HepG2 (cell line): ENCODE measurements around the gene SDHD. TPM values are rescaled to one million over a fixed set of nuclear protein-coding genes. Genes with fewer than 3 reads are reported as not detected.

Source experiments
- JUND ChIP-seq: sonication (generic); formaldehyde crosslinking; IDR thresholded peaks from 2 replicates; pipeline ENCODE4 v1.8.0; 2022; ENCODE audit warnings: mild to moderate bottlenecking, missing genetic modification reagents
- MBNL3 ChIP-seq: fragments of 250-450 bp; sonication (Bioruptor Pico); conservative IDR thresholded peaks from 2 replicates; pipeline ENCODE4 v1.8.0; 2022; ENCODE audit warnings: mild to moderate bottlenecking, inconsistent platforms
- NRL ChIP-seq: sonication (generic); formaldehyde crosslinking; IDR thresholded peaks from 2 replicates; pipeline ENCODE4 v1.5.0; 2020; ENCODE audit warnings: missing genetic modification reagents, mild to moderate bottlenecking, moderate library complexity, borderline replicate concordance
- PHF21A ChIP-seq: sonication (generic); formaldehyde crosslinking; IDR thresholded peaks from 2 replicates; pipeline ENCODE4 v1.5.0; 2020; ENCODE audit warnings: mild to moderate bottlenecking, missing genetic modification reagents
- RELA ChIP-seq: sonication (generic); formaldehyde crosslinking; IDR thresholded peaks from 2 replicates; pipeline ENCODE4 v1.4.0; 2020; ENCODE audit warnings: missing genetic modification reagents
- SIN3B ChIP-seq: fragments of 150-350 bp; IDR thresholded peaks from 2 replicates; pipeline ENCODE4 v1.6.1; 2014; ENCODE audit warnings: low read length
- SMARCE1 ChIP-seq: fragments of 450-650 bp; IDR thresholded peaks from 2 replicates; pipeline ENCODE4 v1.6.1; 2017; ENCODE audit warnings: borderline replicate concordance
- SPEN ChIP-seq: sonication (generic); formaldehyde crosslinking; IDR thresholded peaks from 2 replicates; pipeline ENCODE4 v1.5.1; 2020; ENCODE audit warnings: low read depth, mild to moderate bottlenecking, missing genetic modification reagents
- THAP8 ChIP-seq: sonication (generic); formaldehyde crosslinking; IDR thresholded peaks from 2 replicates; pipeline ENCODE4 v1.5.1; 2020; ENCODE audit warnings: missing genetic modification reagents, mild to moderate bottlenecking, borderline replicate concordance
- ZNF136 ChIP-seq: sonication (generic); formaldehyde crosslinking; IDR thresholded peaks from 2 replicates; pipeline ENCODE4 v1.8.1; 2022; ENCODE audit warnings: low read depth, mild to moderate bottlenecking, moderate library complexity, missing genetic modification reagents
- ZNF468 ChIP-seq: sonication (generic); formaldehyde crosslinking; IDR thresholded peaks from 2 replicates; pipeline ENCODE4 v1.8.0; 2022; ENCODE audit warnings: mild to moderate bottlenecking, moderate library complexity, missing genetic modification reagents
- ZNF564 ChIP-seq: sonication (generic); formaldehyde crosslinking; IDR thresholded peaks from 2 replicates; pipeline ENCODE4 v1.8.1; 2023; ENCODE audit warnings: mild to moderate bottlenecking, missing genetic modification reagents
- ZNF646 ChIP-seq: sonication (generic); formaldehyde crosslinking; IDR thresholded peaks from 2 replicates; pipeline ENCODE4 v1.9.0; 2021; ENCODE audit warnings: mild to moderate bottlenecking, missing genetic modification reagents
- ZNF691 ChIP-seq: sonication (generic); formaldehyde crosslinking; IDR thresholded peaks from 2 replicates; pipeline ENCODE4 v1.4.0; 2020; ENCODE audit warnings: missing genetic modification reagents, low read depth, mild to moderate bottlenecking, borderline replicate concordance
- ZNF768 ChIP-seq: sonication (generic); formaldehyde crosslinking; IDR thresholded peaks from 2 replicates; pipeline ENCODE4 v1.4.0; 2020; ENCODE audit warnings: missing genetic modification reagents
- ZNF780A ChIP-seq: sonication (generic); formaldehyde crosslinking; IDR thresholded peaks from 2 replicates; pipeline ENCODE4 v1.8.0; 2022; ENCODE audit warnings: mild to moderate bottlenecking, missing genetic modification reagents, moderate library complexity
- ZNF800 ChIP-seq: sonication (generic); formaldehyde crosslinking; IDR thresholded peaks from 2 replicates; pipeline ENCODE4 v1.4.0; 2020; ENCODE audit warnings: missing genetic modification reagents
- ZNF883 ChIP-seq: sonication (generic); formaldehyde crosslinking; IDR thresholded peaks from 2 replicates; pipeline ENCODE4 v1.5.1; 2020; ENCODE audit warnings: mild to moderate bottlenecking, missing genetic modification reagents; ENCODE audit errors: not compliant biosample characterization
- polyA plus RNA-seq, 8 experiments: library from polyadenylated mRNA; depleted of rRNA in 3 of 8; stranded (reverse) in 7 of 8; unstranded in 1 of 8; fragments of >200 nt; fragmentation: Illumina TruSeq in 4 of 8; extraction: Trizol in 4 of 8; gene quantifications; 2 replicates each; pipeline versions ENCODE4 v1.2.1 to v1.2.3, GENCODE V29; 2011 to 2016; ENCODE audit warnings: low read depth in 4 of 8, missing spikeins in 1 of 8, mixed read lengths in 1 of 8; ENCODE audit not compliant: insufficient read depth in 1 of 8
- total RNA-seq, 5 experiments: library from RNA; depleted of rRNA; stranded (reverse); fragments of >200 nt; fragmentation: Illumina TruSeq; extraction: Trizol; gene quantifications; 2 replicates each; pipeline ENCODE4 v1.2.3, GENCODE V29; 2016; ENCODE audit warnings: low read depth in 1 of 5

The SDHD gene
- total and polyA plus RNA-seq, 2 of the 13 experiments (the other 11 are each of a cell fraction or from before 2014, with no cell fraction given): 117 to 123 TPM

GRCh38 chr11:112073941-112074811 is 12.5 kb upstream of the SDHD start, which contains the start of the genes NKAPD1 and PIH1D2 (continued):
- TF ChIP-seq ZNF564: no peak
- TF ChIP-seq ZNF883: peak; percentile 43
- no peak for TF ChIP-seq JUND
- TF ChIP-seq ZNF136 (CRISPR knock-in tag): no peak
- no peak for TF ChIP-seq ZNF691 (CRISPR knock-in tag)
- no peak for TF ChIP-seq ZNF800 (CRISPR knock-in tag)
- TF ChIP-seq ZNF780A (CRISPR knock-in tag): no peak
- TF ChIP-seq SMARCE1: no peak
- no peak for TF ChIP-seq MBNL3 (CRISPR knock-in tag)
- TF ChIP-seq SPEN (CRISPR knock-in tag): peak; percentile 74; the same call in 1 of the 2 replicates
- 0 out of 2 replicates have a peak, but pooled peaks have one; percentile 20 for TF ChIP-seq PHF21A (CRISPR knock-in tag)
- peak; percentile 85 for TF ChIP-seq SIN3B
- TF ChIP-seq THAP8 (CRISPR knock-in tag): no peak
- peak; percentile 76 for TF ChIP-seq NRL (CRISPR knock-in tag)
- TF ChIP-seq ZNF768 (CRISPR knock-in tag): peak; percentile 27; the same call in 1 of the 2 replicates
- TF ChIP-seq ZNF646 (CRISPR knock-in tag): no peak
- no peak for TF ChIP-seq RELA (CRISPR knock-in tag)
- no peak for TF ChIP-seq ZNF468 (CRISPR knock-in tag)
